ENCODE data around the gene PAX7.

Gene PAX7

DNA sequence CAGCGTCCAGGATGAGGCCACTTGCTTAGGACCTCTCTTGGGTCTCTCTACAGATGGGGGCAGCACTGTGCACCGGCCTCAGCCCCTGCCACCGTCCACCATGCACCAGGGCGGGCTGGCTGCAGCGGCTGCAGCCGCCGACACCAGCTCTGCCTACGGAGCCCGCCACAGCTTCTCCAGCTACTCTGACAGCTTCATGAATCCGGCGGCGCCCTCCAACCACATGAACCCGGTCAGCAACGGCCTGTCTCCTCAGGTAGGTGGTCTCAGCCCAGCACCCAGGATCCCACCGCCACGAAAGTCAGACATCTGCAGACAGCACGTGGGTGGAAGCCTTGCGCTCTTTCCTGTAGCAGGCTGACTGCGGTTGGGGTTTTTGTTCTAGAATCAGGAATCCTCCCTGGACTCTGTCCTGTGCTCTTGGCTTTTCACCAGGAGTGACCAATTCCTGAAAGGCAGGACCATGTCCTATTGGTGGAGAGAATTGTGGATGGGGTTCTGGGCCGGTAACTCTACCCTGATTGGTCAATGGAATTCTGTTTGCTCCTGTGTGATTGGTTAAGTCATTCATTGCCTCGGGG, 72.5 kb downstream of the PAX7 start:
- no peak for DNase-seq (ENCODE audit: low read depth in 2 of 2)

DNA sequence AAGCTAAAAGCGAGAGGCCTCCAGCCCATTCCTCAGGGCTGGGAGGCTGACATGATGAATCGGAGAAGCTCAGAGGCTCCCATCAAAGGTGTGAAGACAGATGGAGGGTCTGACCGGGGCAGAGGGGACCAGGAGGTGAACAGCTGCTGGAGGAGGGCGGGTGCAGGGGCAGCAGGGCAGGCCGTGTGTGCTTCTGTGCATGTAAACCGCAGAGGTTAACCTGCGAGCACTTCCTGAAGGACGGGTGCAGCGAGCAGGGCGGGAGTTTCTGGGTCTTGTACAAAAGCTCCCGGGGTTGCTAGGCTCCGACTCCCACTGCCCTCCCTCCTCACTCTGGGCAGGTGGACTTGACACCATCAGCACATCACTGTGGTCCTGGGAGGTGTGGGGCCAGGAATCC, 75.2 kb downstream of the PAX7 start:
- no peak for DNase-seq (ENCODE audit: low read depth in 2 of 2)

DNA sequence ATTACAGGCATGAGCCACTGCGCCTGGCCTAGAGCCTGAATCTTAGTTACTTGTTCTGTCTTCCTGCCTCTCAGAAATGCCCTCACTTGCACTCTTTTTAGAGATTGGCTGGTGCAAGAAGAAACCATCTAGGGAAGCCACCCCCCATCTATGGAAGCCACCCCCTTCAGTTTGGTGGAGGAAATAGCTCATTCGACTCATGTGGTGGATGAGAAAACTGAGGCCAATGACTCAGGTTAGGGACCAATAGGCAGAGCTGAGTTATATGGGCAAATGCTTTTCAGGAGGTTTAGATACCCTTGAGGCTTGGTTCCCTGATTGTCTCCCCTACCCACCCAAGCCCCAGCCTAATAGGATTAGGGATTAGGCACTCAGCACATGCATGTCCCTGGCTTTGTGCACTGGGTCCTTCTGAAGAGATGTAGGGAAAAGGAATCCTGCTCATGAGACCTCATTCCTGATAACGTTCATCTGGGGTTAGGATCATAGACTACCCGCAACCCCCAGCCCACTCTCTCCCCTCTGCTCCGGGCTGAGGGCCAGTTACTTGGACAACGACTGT, 77.1 kb downstream of the PAX7 start:
- no peak for DNase-seq (ENCODE audit: low read depth in 2 of 2)

DNA sequence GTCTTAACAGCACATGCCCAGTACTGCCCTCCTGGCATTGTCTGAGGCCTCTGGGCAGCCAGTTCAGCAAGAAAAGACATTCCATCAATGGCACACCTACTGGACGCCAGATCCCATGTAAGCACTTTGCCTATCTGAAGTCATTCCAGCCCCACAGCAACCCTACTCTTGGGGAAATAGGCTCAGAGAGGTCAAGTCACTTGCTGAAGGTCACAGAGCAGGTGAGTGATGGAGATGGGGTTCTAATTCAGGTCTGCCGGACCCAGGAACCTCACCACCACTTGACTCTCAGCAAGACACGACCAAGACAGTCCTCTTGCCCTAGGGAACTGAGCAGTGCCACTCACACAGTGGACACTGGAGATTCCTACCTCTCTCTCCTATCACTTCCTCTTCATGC, 79.4 kb downstream of the PAX7 start:
- DNase-seq (ENCODE audit: low read depth in 2 of 2) = no peak

DNA sequence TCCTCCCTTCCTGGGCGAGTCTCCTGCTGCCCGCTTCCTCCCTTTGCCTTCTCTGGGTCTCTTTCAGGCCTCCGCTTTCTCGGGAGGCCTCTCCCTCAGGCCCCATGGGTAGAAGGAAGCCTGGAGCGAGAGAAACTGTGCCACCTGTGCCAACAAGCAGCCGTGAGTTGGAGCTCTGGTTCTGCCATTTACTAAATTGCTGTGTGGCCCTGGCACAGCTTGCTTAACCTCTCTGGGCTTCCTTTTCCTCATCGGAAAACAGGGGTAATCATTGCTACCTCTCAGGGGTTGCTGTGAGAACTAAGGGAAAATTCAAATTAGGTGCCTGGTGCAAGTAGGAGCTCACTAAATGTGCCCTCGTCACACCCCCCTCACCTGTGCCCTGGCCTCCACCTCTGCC, 80.4 kb downstream of the PAX7 start:
- no peak for DNase-seq (ENCODE audit: low read depth in 2 of 2)

DNA sequence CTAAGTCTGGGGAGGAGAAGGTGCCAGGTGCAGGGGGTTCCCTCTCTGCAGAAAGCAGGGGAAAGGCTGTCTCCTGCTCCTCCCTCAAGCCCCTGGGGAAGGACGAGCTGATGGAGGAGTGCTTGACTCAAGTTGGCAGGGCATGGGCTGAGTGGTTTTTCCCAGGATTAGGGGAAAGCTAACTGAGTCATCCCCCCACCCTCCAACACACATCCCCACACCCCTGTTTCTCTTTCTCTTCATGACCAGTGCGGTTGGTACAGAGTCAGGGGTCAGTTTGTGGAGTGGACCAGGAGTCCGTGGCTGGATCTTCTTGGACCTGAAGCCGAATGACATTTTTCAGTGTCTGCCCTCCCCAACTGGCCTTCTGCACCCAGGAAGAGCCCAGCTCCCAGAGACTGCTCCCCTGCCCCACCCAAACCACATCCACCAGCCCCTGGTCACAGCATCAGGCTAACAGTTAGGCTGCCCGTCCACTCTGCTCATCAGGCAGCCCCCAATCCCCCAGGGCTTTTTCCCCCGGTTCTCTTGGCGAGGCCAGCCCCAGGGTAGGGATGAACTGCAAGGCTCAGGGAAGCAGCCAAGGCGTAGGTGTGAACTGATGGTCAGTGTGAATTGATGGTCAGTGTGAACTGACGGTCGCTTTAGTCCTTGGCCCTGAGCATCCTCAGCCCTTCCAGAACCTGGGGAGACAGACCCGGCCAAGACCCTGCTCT, 81.0 kb downstream of the PAX7 start:
- DNase-seq (ENCODE audit: low read depth in 2 of 2) = no peak

DNA sequence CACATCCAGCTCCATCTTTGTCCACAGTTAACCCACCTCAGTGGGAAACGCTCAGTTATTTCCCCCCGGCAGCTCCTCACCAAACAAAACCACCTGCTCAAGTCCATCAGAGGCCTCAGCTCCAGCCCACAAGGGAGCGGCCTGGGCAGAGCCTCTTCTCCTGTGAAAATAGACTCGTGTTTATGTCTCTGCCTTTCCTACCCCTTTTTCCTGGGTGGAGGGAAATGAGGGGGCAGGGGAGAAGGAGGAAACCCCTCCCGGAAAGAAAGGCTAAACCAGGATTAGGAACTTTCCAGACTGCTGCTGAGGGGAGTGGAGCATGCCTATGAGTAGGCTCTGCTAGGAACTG, 81.6 kb downstream of the PAX7 start:
- no peak for DNase-seq (ENCODE audit: low read depth in 2 of 2)

DNA sequence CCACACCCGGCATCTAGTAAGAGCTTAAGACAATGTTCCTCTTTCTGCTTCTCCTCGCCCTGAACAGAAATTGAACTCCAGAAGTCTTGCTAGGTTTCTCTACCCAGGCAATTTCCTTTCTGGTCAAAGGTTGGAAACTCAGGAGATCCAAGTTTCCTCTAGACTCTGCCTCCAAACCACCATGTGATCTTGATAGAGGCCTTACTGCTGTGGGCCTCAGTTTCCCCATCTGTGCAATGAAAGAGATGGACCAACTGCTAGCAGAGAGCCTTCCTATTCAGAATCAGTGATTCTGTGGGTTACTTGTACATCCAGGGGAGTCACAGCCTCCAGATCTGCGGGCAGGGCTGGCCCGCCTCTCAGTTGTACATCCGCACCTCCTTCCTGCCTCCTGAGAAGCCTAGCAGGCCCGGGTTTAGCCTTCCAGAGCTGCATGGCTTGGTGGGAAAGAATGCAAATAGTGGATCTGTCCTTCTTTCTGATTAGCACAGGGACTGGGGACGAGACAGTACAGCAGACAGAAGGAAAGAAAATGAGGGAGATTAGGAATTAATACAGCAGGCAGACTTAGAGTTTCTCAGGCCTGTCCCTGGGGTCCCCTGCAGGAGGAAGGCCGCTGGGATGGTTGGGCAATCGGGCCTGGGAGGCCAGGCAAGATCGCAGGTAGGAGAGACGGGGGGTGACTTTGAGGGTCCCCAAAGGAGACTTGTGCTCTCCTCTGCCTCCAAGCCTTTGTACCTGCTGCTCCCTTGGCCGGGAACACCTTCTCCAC, 83.9 kb downstream of the PAX7 start:
- DNase-seq (ENCODE audit: low read depth in 2 of 2) = no peak

DNA sequence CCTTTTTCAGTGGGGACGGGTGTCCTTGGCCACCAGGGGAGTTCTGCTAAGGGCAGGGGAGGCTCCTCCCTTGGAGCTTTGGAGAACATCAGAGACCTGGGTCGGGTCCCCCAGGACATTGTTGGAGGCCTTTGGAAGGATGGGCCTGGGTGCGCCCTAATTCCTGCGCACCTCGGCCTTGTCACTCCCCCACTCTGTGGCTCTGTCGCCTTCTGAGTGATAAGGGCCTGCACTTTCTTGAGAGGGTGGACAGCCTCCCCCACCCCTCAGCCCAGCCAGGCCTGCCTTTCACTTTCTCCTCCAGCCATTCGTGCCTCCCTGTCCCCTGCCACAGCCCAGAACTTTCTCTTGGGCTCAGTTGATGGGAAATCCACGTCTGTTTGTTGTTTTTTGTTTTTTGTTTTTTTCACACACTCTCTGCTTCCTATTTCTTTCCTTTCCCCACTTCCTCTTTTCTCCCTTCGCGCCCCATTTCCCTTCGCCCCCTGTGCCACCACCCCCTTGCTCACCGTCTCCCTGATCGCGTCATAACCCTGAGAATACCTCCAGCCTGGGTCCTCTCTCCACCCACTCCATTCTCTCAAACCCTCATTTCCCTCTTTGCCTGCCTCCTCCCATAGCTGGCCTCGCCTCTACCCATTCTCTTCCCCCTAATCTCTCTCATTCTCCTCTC, 85.6 kb downstream of the PAX7 start:
- no peak for DNase-seq (ENCODE audit: low read depth in 2 of 2)

DNA sequence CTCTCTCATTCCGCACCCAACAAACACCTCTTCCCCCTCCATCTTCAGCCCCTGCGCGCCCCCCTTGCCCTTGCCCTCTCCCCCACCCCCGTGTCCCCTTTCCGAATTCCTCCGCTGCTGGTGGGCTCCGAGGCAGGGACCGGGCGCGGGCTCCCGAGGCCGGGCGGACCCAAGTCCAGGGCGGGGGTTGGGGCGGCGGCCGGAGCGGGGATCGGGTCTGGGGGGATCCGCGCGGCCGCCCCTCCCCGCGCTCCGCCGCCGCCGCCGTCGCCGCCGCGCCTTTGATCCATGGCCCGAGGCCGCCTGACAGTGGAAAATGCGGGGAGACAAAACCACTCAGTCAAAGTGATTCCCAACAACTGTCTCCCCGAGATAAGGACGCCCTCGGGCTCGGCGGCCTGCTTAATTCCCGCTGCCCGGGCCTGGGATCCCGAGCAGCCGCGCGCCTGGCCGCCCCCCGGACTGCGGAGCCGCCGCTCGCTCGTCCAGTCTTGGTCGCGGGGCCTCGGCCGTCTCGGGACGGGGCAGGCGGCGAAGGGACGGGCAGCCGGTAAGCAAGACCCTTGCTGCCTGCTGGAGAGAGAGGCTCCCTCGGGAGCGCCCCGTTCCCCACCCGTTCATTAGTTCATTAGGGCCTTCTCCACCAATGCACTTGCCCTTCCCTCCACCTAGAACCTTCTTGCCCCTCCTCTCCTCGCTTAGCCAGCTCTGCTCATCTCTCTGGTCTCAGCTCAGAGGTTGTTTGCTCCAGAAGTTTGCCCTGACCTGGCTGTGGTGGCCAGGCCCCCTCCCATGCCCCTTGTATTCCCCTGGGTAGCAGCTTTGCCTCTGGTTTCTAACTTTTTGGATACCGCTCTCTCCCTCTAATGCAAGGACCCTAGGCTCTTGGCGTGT, 86.4 kb downstream of the PAX7 start:
- DNase-seq (ENCODE audit: low read depth in 2 of 2) = no peak

DNA sequence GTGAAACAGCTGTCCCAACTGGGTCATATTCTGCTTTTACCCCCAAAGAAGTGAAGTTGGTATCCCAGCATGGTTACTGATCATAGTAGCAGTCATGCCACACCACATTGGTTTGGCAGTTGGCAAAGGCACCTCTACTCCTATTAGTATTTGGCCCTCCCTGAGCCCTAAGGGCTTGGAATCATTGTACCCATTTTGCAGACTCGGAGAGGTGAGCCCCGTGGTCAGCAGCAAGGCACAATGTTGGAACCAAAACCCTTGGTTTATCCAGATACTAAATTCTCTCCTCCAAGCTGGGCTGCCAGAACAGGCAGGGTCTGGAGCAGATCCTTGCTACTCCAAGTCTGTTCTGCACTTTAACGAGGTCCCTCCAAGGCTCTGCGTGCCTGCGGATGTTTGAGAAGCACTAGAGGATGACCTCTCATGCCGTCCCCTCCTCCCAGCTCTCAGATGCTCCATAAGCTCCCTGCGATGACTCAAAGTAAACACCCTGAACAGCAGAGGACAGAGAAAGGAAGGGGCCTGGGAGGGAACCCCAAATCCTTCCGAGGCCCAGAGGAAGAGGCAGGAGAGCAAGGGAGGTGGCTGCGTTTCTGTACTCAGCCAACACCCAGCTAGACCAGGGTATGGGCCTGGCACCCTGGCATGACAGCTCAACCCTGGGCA, 89.3 kb downstream of the PAX7 start:
- DNase-seq (ENCODE audit: low read depth in 2 of 2) = no peak

DNA sequence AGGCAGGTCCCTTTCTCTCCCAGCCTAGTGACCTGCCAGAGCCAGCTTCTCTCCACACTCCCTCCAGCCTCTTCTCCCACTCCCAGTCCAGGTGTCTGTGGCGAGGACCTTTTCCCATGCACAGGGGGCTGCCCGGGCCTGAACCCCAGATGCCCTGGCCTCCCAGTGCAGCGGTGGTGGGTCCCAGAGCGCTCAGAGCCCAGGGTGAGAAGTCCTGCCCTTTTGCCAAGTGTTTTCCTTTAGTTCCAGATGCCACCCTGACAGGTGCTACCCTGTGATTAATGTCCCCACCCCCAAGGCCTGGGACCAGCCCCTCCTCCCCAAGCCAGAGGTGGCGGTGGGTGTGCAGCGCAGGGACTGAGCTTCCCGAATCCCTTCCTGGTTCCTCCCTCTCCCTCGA, 90.4 kb downstream of the PAX7 start:
- DNase-seq (ENCODE audit: low read depth in 2 of 2) = no peak

DNA sequence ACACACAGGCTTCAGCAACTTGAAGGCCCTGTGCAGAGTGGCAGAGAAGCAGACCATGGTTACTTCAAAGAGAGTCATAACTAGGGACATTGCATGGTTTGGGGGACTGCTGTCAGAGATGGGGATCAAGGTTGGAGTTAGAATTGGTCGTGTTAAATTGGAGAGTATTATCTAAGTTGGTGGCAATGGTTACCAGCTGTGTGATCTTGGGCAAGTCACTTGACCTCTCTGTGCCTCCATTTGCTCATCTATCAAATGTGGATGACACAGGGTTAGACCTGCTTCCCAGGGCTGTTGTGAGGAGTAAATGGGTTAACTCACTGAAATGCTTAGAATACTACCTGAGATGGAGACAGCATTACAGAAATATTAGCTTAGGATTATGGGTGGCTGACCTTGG, 91.1 kb downstream of the PAX7 start:
- DNase-seq (ENCODE audit: low read depth in 2 of 2) = no peak

DNA sequence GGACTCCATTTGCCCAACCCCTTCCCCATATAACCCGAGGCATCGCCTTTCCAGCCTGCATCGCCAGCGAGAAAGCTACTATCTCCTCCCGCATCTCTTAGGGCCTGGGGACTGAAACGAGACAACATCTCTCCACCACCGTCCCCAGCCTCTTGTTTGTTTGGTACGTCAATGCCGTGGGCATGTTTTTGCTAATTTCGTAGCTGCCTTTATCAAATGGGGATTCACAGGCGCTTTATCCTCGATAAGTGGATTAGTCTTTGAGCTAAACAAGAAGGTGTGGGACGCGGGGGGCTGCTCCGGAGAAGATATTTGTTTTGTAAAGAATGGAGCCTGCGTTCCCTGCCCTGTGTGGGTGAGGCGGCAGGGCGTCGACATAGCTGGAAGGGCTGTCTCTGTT, 91.6 kb downstream of the PAX7 start:
- DNase-seq (ENCODE audit: low read depth in 2 of 2) = no peak

DNA sequence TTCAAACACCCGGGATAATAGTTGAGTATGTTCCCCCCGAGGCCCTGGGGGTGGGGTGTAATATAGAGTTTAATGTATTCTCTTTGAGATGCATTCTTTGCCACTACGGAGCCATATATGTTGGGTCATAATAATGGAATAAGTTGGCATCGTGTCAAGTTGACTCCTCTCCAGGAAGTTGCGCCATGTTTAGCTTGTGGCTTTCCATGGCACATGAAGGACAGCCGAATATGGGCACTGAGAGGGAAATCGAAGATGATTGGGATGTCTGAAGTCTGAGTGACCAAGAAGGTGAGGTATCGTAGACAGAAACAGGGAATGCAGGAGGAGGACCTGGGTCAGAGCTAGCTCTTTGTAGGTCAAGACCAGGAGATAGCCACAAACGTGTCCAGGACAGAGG, 92.6 kb downstream of the PAX7 start:
- no peak for DNase-seq (ENCODE audit: low read depth in 2 of 2)

DNA sequence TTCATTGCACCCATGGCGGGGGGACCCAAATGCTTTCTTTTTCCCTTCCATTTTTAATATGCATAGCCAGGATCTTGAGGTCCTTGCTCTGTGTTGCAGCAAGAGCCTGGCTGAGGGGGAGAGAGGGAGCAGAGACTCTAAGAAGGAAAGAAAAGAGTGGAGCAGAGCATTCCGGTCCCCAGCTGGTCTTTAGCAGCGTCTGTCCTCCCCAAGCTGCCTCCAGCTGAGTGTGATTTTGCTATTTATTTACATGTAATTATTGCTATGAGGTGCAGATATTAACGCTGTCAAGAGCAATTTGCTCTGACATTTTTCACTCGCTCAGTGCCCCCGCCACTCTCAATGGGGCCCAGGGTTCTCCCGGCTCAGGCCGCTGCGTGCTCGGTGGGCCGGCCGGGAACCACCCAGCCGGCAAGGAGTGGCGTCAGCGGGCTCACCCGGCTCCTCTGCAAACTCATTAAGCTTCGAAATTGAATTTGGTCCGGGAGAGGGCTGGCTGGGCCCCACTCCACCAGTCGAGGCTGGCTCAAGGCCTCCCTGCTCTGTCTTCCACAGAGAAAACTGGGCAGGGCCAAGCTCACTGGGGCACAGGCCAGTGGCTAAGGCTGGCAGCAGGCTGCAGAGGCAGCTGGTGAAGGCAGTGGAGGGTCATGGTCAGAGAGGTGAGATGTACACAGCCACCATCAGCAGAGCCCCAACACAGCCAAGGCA, 93.2 kb downstream of the PAX7 start:
- DNase-seq (ENCODE audit: low read depth in 2 of 2) = no peak

DNA sequence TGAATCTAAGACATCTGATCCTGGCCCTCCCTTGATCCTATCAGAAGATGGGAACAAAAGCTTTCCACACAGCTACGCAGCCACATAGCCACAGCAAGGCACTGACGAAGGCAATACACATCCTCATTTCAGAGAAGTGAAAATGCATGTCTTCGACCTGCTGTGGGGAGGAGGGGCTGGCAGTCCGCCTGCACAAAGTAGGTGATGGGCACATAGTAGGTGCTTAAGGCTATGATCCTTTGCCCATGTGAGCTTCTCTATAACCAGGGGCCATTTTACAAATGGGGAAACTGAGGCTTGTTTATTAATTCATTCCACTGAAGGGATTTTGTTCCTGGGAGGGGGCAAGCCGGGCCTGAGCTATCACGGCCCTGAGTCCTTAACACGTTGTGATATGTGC, 94.2 kb downstream of the PAX7 start:
- DNase-seq (ENCODE audit: low read depth in 2 of 2) = no peak

DNA sequence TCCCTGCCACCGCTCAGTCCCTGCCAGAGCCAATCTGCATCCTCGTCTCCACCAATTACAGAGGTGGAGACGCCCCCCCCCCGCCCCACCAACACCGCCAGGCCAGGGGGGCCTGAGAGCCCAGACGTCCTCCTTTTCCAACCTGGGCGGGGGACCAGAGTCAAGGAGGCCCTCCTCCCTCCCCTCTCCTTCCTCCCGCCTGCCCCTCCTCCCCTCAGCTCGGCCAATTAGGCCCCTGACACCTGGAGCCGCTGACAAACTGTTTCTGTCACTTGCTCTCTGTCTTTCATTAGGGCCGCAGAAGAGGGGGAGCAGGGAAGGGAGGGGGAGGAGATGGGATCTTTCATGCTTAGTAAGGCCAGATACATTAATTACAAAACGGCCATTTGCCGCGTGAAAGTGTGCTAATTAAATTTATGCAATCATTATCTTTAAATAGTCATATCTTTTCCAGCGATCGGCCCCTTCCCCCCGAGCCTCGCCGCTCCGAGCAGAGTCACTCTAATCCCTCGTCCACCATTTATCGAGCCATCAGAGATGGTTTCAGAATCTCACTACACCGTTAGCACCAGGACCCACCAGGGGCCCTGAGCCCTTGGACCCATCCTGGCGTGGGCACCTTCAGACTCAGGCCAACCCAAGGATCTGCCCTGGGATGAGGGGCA, 94.7 kb downstream of the PAX7 start:
- no peak for DNase-seq (ENCODE audit: low read depth in 2 of 2)

DNA sequence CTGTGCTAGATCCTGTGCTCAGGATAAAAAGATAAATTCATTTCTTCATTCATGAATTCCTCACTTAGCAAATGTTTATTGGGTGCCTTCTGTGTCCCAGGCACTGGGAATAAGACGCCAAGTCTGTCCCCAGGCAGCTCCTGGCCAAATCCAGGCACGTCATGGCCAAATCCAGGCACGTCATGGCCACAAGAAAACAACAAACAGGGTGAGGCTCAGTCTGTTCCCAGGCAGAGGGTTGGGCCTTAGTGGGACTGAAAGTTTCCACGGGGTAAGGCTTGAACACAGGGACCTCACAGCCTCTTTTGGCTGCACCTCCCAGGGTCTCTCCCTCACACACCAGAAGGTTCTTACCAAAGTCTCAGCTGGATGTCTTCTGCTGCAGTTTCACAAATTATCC, 95.7 kb downstream of the PAX7 start:
- DNase-seq (ENCODE audit: low read depth in 2 of 2) = no peak

DNA sequence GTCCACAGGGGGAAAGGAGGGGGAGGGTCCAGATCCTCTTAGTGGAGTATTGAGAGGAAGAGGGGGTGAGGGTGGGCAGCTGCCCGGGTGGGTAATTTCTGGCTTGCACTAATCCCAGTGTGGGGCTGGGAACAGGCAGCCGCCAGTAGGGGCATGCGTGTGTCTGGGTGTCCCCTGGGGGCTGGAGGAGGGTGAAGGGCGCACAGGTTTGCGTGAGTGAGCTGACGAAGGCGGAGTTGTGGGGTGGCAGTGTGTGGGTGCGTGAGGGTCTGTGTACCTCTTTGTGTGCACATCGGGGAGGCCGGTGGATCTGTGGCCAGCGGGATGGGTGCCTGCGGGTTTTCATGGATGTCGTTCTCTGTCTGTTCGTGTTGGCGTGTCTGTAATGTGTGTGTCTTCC, 97.3 kb downstream of the PAX7 start:
- DNase-seq (ENCODE audit: low read depth in 2 of 2) = no peak

Data from stimulated activated CD4-positive, alpha-beta T cell treated with anti-CD3 and anti-CD28 coated beads, Interleukin-4, amount 100 ng/mL, for 48 hours (primary cell).